NCI-H345 treated with DMSO at 0.1 percent for 48 hours (cell line): Measurements from ENCODE around the gene ZDHHC23.

Experiments
- DNase-seq: peaks from one replicate; lab custom pipeline; 2025; ENCODE audit not compliant: unreplicated experiment; lab: John Stamatoyannopoulos, UW

ZDHHC23 gene

GRCh38 chr3:113947372-113948014, at the start of gene ZDHHC23:
Gene ZDHHC23 (plus strand): TSS chr3:113948013. CDS start chr3:113948803, 790 bp downstream.
- peak; percentile 40 for DNase-seq

GRCh38 chr3:113898892-113899291, 48.9 kb upstream of the ZDHHC23 start:
- no peak for DNase-seq

- DNase-seq, result no peak
Observed at GRCh38 chr3:113906568-113907140, 41.2 kb upstream of the ZDHHC23 start.

GRCh38 chr3:113908133-113908532, 39.7 kb upstream of the ZDHHC23 start:
- no peak for DNase-seq

DNA sequence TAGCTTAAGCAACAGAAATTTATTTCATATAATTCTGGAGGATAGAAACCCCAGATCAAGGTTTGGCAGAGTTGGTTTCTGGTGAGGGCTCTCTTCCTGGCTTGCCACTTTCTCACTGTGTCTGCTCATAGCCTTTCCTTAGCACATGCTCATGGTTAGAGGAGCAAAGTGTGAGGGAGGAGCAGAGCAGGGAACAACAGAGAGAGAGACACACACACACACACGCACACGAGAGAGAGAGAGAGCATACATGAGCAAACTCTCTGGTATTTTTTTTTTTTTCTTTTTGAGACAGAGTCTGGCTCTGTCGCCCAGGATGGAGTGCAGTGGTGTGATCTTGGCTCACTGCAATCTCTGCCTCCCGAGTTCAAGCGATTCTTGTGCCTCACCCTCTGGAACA, 36.8 kb upstream of the ZDHHC23 start:
- DNase-seq, result no peak

DNA sequence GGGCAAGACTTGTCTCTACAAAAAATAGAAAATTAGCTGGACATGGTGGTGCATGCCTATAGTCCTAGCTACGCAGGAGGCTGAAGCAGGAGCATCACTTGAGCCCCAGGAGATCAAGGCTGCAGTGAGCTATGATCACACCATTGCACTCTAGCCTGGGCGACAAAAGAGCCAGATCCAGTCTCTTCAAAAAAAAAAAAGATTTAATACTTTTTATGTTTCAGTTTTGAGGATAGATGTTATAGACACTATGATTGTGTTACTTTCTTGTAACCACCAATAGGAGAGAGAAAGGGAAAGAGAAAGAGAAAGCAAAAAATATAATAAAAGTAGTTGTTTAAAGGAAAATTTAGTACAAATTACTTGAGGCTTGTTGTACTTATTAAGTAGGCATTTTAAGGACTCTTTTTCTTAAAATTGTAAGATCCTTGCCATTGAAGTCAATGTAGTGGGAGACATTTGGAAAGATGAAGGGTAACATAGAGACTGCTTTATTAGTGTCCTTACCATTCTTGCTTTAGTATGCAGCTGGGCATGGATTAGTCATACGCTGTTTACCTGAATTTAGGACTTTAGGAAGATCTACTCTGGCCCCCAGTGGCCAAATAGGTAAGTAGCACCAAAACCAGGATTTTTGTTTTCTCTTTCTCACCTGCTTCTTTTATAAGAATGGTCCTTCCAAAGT, 35.1 kb upstream of the ZDHHC23 start:
- peak; percentile 42 for DNase-seq

- no peak for DNase-seq
Observed at GRCh38 chr3:113914646-113915045, 33.2 kb upstream of the ZDHHC23 start.

DNA sequence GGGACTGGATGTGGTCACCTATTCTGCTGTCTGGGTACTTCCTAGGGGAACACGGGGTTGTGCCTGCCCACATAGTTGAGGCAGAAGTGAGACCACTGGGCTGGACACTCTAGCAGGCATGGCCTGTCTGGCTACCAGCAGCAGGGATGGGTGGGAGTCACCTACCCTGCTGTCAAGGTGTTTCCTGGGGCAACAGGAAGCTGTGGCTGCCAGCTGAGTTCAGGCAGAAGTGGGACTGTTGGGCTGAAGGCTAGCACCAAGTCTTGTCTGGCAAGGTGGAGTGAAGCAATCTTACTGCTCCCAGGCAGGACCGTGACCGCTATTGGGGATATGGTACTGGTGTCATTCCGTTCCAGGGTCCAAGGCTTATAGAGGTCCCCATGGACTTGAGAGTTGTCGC, 20.3 kb upstream of the ZDHHC23 start:
- no peak for DNase-seq

DNA sequence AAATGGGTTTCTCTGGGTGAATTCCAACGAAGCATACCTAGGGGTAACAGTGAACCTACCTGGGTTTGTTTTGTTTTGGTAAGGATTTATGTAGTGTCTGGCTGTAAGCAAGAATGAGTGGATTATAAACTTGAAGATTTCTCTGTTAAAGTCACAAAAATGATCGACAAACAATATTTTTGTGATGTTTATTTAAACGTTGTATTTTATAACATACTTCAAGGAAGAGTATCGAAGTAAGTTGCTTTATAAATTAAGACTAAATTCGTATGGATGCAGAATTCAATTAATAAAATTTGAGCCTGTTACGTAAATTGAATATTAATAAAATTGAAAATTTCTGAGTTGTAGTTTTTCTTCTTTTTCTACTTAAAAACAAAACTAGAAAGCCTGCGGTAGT, 982 bp upstream of the ZDHHC23 start:
- no peak for DNase-seq

DNA sequence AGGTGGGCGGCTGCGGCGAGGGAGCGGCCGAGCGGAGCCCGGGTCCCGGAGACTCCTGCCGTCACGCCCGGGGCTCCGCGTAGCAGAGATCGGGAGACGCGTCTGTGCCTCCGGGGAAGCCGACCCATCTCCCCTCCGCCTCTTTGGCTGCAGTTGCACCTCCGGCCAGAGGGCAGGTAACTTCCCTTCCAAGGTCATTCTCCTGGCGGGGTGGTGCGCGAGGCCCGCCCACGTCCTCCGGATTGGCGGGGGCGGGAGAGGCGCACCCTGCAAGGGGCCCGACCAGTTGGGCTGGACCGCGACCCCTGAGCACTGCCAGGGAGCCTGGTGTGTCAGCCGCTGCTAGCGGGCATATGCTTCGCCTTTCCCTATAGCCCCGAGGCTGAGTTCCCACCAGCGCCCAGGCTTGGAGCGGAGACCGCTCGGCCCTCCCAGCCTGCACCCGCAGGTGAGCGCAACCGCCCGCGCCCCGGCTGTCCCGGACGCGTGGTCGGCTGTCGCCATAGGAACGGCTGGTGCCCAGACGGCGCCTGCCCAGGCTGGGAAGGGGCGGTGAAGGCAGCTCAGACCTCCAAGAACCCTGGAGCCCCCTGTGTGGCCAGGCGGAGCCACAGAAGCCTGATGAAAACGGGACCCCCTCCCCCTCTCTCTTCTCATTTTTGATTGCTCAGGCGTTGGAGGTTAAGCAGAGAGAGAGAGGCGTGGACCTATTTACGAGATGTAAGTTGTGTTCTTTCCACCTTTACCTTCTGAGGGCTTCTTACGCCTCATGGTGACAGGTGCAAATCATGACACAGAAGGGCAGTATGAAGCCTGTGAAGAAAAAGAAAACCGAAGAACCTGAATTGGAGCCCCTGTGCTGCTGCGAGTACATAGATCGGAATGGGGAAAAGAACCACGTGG, 453 bp downstream of the ZDHHC23 start:
- no peak for DNase-seq

GRCh38 chr3:113952921-113953320, 5.1 kb downstream of the ZDHHC23 start:
- DNase-seq, result no peak

DNA sequence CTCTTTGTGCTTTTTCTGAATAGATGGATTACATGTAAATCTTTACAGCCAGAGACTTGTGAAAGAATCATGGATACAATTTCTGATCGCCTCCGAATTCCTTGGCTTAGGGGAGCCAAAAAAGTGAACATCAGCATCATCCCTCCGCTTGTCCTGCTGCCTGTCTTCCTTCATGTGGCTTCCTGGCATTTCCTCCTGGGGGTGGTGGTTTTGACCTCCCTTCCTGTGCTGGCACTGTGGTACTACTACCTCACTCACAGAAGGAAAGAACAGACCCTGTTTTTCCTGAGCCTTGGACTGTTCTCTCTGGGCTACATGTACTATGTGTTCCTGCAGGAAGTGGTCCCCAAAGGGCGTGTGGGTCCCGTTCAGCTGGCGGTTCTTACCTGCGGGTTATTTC, 5.9 kb downstream of the ZDHHC23 start:
- DNase-seq, result no peak

GRCh38 chr3:113954091-113954685, 6.4 kb downstream of the ZDHHC23 start:
- DNase-seq, result no peak

GRCh38 chr3:113963879-113964278, 16.1 kb downstream of the ZDHHC23 start:
- no peak for DNase-seq

DNA sequence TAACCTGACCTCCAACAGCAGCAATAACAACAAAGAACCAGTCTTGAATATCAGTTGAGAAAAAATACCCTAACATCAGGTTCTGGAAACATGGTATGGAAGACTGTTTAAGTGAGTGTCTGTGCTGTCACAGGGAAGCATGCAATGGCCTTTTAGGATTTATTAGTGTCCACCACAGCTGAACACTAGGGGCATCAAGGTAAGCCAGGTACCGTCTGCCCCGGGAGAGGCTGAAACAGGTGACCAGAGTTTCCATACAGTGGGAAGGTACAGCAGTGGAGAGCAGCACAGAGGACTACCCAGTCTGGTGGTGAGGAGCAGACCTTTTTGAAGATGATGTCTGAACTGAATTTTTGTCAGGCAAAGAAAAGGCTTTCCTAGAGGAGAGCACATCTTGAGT, 18.4 kb downstream of the ZDHHC23 start:
- DNase-seq, result no peak

- no peak for DNase-seq
Observed at GRCh38 chr3:113968986-113969385, 21.2 kb downstream of the ZDHHC23 start.

GRCh38 chr3:113977822-113978221, 30.0 kb downstream of the ZDHHC23 start:
- no peak for DNase-seq

GRCh38 chr3:113979916-113980315, 32.1 kb downstream of the ZDHHC23 start:
- DNase-seq, result no peak

DNA sequence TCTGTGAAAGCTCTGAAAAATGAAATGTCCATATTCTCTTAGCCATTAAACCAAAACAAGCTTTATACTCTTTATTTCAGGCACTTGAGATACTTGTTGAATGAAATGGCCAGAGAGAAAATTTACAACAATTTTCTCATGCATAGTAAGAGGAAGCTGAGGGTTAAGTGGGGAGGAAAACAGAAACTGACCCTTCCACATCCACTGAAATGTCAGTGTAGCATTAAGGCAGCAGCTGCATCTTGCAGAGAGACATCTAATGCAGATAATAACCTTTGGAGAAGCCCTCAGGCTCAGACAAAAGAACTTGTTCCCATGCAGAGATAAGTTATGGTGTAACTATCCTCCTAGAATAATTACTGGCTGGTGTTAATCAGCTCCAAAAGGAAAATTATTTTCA, 34.0 kb downstream of the ZDHHC23 start:
- DNase-seq, result no peak

DNA sequence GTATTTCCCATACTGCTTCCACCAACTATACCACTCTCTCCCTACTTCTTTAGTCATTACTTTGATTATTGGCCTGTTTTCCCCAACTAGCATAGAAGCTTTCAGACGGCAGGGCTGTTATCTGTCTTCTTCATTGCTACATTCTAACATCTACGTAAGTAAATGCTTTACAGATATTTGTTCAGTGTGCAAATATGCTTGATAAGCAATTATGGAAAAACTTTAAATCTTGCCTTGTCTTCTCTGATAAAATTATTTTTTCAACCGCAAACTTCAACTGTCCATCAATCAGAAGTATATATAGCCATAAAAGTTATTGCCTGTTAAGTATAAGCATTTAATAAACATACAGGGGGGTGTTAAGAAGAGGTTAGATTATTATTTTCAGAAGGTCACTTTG, 35.7 kb downstream of the ZDHHC23 start:
- no peak for DNase-seq

- no peak for DNase-seq
Observed at GRCh38 chr3:113985541-113985940, 37.7 kb downstream of the ZDHHC23 start.
